Measurements from ENCODE around the gene CNTD1. TPM values are rescaled to one million over a fixed set of nuclear protein-coding genes. Genes with fewer than 3 reads are reported as not detected.

Gene CNTD1
- total RNA-seq, 4 donors from 2014 or later, result 0.22 TPM; not detected in 3

GRCh38 chr17:42832213-42832933 lies 33.7 kb downstream of the CNTD1 start:
- TF ChIP-seq POLR2A (IDR thresholded peaks at IDR 0.05), result no peak
- TF ChIP-seq EP300 (IDR thresholded peaks at IDR 0.05), result no peak
- no peak for TF ChIP-seq CTCF (IDR thresholded peaks at IDR 0.05)
- Histone ChIP-seq H3K27ac (peak overlapping the region; percentile 44 to 90 (median 88)), H3K36me3 (peaks cover 0 to 26% (median 5%) of the 10 kb centered on the region in 3 donors), H3K4me1 (peaks cover 0 to 36% (median 14%) of the 10 kb centered on the region in 4 donors), H3K27me3 (no peaks in the 10 kb centered on the region), H3K9me3 (no peaks in the 10 kb centered on the region), H3K4me3 (peak overlapping the region; percentile 52 to 96 (median 76))
- DNase-seq (ENCODE audit: low spot score in 2 of 2), result no peak
- WGBS, 2 donors, result 49 to 51% methylated on average over 9 of the region's 9 CpGs

GRCh38 chr17:42832934-42833766 lies 34.5 kb downstream of the CNTD1 start, which contains the start of gene PSME3:
Gene PSME3 (plus strand): TSS chr17:42833397. CDS start chr17:42833632, 235 bp downstream.
- Histone ChIP-seq H3K4me3 (peak within 1 kb of the TSS; percentile 52 to 96 (median 76)), H3K36me3 (peaks cover 0 to 34% (median 13%) of the 10 kb centered on the region in 3 donors), H3K4me1 (peaks cover 0 to 36% (median 14%) of the 10 kb centered on the region in 4 donors), H3K27ac (peak within 1 kb of the TSS; percentile 44 to 90 (median 88)), H3K27me3 (no peaks in the 10 kb centered on the region), H3K9me3 (no peaks in the 10 kb centered on the region)
- TF ChIP-seq CTCF (IDR thresholded peaks at IDR 0.05), result peak in 2 of 5 experiments; percentile 24 to 35
- TF ChIP-seq POLR2A (IDR thresholded peaks at IDR 0.05), result peak; percentile 86 to 89
- TF ChIP-seq EP300 (IDR thresholded peaks at IDR 0.05), result peak; percentile 74 to 98
- DNase-seq (ENCODE audit: low spot score in 2 of 2), result peak; percentile 65 to 80
- WGBS, 2 donors, result 1% methylated on average over 60 to 61 of the region's 71 CpGs

DNA sequence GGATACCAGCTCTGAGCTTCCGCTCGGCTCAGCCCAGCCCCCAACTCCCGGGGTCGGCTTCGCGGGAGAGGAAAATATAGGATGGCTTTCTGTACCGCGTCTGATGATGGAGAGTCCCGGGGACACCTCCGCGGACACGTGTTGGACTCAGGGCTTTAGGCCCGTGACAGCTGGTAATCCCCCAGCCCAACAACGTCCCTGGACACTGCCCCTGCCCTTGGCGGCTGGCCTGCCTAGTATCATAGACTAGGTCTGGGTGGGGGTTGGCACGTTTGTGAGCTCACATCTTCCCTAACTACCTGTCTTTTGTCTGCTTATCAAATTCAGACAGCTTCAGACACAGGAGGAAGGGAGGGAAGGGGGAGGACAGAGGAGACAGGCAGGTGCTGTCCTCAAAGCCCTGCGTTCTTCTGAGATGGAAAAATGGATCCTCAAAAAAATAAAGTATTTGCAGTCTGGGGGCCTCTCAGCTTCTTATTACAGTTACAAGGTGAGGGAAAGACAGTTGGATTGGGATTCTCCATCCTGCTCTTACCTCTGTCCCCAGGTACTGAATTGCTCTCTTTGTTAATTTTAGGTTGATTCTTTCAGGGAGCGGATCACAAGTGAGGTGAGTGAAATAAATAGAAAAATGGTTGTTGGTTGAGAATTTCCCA lies 35.2 kb downstream of the CNTD1 start:
- no peak for DNase-seq (ENCODE audit: low spot score in 2 of 2)
- H3K4me3 ChIP-seq, result peak overlapping the region; percentile 52 to 96 (median 76)
- peak overlapping the region; percentile 44 to 90 (median 88) for H3K27ac ChIP-seq
- peaks cover 0 to 41% (median 19%) of the 10 kb centered on the region in 3 donors for H3K36me3 ChIP-seq
- peaks cover 0 to 36% (median 14%) of the 10 kb centered on the region in 4 donors for H3K4me1 ChIP-seq
- whole genome bisulfite sequencing, 2 donors, result 6 to 11% methylated on average over 10 to 16 of the region's 18 CpGs
- H3K27me3 ChIP-seq, result no peaks in the 10 kb centered on the region
- no peak for TF ChIP-seq EP300 (IDR thresholded peaks at IDR 0.05)
- TF ChIP-seq CTCF (IDR thresholded peaks at IDR 0.05), result no peak
- TF ChIP-seq POLR2A (IDR thresholded peaks at IDR 0.05), result no peak
- H3K9me3 ChIP-seq, result no peaks in the 10 kb centered on the region

- no peak for DNase-seq (ENCODE audit: low spot score in 2 of 2)
- peaks cover 0 to 60% (median 29%) of the 10 kb centered on the region in 3 donors for H3K36me3 ChIP-seq
- no peak overlapping the region for H3K4me3 ChIP-seq
- H3K9me3 ChIP-seq, result no peaks in the 10 kb centered on the region
- WGBS, 2 donors, result 96% methylated on average over 6 of the region's 6 CpGs
- H3K27ac ChIP-seq, result no peak overlapping the region
- H3K27me3 ChIP-seq, result no peaks in the 10 kb centered on the region
- TF ChIP-seq EP300 (IDR thresholded peaks at IDR 0.05) (no peak), CTCF (IDR thresholded peaks at IDR 0.05) (no peak), POLR2A (IDR thresholded peaks at IDR 0.05) (no peak)
- H3K4me1 ChIP-seq, result peaks cover 0 to 36% (median 14%) of the 10 kb centered on the region in 4 donors
Observed at GRCh38 chr17:42835732-42836131, 37.1 kb downstream of the CNTD1 start.

Data from tibial nerve (tissue), 4 donors.